Muscle of arm (tissue), 12 donors: ENCODE measurements around the gene EXOC6B. TPM values are rescaled to one million over a fixed set of nuclear protein-coding genes. Genes with fewer than 3 reads are reported as not detected.
A peak's percentile ranks its signal among the peaks of the same experiment; 100 is the strongest.

Experiments
- DNase-seq: peaks from one replicate; pipeline ENCODE4 v3.0.0-alpha.2; 2013
- polyA plus RNA-seq, 12 donors: library from polyadenylated mRNA; unstranded; fragments of 120-200 nt; gene quantifications; one replicate each; pipeline ENCODE4 v1.2.1, GENCODE V29; 2013; ENCODE audit not compliant: insufficient read length in 12 of 12

The EXOC6B gene
- polyA plus RNA-seq, 12 donors = 7.4 to 22.0 (median 12.3) TPM; not detected in 1

DNA sequence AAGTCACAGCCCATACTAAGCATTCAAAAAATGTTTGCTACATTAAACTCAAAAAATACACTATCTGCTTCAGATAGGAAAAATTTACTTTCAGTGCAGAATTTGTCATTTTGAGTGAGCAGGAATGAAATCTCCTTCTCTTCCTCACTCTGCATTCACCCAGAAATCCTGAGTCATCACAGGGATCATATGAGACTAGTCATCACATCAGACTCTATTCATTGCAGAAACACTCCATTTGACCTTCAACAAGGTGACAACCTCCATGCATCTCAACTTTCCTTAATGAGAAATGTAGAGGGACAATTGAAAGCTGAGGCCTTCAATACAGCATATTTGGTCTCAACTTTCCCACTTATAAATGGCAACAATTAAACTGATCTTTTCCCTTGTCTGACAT lies 547.8 kb downstream of the EXOC6B start:
- DNase-seq = no peak

DNA sequence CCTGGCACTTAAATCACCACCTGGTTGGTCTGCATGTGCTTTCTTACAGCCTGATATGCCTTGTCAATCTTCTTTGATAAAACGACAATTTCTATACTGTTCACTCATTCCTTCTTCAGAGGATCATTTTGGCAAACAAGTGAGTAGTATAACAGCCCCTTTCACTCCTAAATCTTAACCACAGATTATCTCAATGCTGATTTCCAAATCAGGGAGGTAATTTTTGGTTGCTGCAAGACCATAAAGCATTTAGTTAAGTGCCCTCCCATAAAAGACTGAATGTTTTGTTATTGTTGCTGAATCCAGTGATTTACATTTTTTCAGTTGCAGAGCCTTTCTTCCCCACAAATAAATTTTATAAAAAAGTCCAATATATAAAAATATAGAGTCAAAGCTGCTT lies 549.0 kb downstream of the EXOC6B start:
- no peak for DNase-seq

DNA sequence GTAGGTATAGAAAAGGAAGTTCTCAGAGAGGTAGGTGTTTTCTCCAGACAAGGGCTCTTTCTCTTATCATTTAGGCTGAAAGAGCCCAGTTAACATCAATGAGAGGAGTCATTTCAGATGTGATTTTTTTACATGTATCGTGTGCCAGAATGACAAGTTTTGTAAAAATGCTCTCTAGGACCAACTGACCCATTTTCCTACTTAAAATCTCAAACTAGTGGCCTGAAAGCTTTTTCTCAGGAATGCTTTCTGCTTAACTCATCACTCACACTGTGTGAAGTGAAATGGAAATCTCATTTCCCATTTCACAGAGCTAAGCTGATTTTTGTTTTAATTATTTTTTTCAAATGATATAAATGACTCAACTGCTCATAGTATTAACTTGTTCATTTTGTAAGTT lies 549.5 kb downstream of the EXOC6B start:
- no peak for DNase-seq

- no peak for DNase-seq
Observed at GRCh38 chr2:72275084-72275483, 550.7 kb downstream of the EXOC6B start.

DNA sequence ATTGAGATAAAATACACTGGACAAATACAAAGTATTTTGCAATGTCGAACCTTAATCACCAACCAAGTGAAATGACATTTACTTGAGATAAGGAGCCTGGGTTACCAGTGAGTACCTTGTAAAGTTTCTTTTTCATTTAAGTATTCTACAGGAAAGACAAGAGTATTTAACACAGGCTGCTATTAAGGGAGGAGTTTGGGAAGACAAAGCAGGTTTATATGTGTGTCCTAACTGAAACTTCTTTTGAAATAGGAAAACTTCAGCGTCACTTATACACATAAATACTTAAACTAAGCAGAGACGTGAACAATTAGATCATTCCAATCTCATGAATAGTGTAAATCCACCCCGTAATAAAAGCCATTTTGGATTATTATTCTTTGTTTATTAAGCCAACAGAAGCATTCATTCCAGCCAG lies 551.4 kb downstream of the EXOC6B start:
- DNase-seq = no peak

DNA sequence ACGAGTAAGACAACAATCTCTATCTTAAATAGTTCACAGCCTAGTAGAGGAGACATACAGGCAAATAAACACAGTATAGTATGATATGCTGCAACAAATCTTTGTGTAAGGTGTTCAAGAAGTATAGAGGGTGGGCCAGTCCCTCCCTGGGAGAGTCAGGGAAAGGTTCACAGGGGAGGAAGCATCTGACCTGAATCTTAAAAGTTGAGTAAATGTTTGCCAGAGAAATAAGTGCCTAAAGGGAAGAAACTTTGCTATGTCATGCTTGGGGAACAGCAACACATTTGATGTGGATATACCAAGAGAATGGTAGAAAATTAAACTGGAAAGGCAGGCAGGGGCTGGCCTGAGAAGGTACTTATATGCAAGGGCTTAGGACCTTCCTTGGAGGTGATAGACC lies 552.4 kb downstream of the EXOC6B start:
- no peak for DNase-seq

DNA sequence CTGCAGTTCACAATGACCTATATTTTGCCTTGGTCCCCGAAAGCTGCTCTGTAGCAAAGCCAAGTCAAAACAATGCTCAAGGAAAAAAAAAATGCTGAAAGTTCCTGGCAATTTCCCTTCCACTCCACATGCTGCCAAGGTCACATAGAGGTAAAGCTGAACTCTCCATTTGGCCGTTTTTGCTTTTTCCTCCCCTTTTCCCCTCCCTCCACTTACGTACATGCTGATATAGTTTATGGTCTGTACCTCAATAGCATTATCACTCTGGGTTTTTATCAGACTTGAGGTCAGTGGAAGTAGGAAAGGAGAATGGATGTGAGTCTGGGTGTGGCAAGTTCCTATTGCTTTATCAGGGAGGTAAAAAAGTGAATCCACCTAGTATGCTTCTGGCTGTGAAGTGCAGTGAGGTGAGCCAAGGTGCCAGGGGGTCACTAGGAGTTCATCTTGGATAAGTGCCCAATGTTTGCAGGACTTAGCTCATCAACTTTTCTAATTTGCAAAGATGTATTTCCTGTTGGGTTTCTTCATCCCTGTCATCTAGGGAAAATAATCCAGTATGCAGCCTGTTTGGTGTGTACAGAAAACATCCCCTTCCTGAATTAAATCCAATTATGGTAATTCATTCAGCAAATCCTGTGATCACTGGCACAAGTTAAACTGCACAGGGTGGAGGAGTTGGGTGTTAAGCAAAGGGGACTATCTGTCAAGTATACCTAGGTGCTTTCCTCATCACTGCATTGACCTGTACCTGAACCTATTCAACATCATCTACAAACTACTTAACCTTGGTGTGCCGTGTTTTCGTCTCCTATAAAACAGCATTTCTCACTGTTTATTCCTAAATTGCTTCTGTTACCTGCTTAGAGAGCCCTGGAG lies 553.8 kb downstream of the EXOC6B start:
- DNase-seq = peak; percentile 83

GRCh38 chr2:72271276-72271614 lies 554.6 kb downstream of the EXOC6B start:
- no peak for DNase-seq

GRCh38 chr2:72270556-72271275 lies 555.1 kb downstream of the EXOC6B start:
- DNase-seq = no peak

- no peak for DNase-seq
Observed at GRCh38 chr2:72263776-72264060, 562.1 kb downstream of the EXOC6B start.

GRCh38 chr2:72263043-72263775 lies 562.6 kb downstream of the EXOC6B start:
- no peak for DNase-seq

DNA sequence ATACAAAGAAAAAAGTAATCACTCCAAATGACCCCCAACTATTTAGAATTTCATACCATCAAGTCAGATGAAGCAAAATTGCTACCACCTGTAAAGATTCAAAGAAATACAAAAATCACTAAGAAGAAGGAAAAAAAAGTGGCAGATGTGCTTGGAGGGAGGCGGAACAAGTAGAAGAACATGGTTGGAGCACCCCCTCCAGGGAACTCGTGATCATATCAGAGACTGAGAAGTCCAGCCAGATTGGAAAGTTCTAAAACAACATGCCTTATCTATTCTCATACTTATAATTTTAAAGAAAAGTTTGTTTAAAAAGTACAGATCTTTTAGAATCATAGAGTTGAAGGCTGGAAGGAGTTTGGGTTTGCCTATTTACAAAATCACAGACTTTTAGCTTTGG lies 564.8 kb downstream of the EXOC6B start:
- DNase-seq = no peak

- no peak for DNase-seq
Observed at GRCh38 chr2:72255540-72255939, 570.3 kb downstream of the EXOC6B start.

DNA sequence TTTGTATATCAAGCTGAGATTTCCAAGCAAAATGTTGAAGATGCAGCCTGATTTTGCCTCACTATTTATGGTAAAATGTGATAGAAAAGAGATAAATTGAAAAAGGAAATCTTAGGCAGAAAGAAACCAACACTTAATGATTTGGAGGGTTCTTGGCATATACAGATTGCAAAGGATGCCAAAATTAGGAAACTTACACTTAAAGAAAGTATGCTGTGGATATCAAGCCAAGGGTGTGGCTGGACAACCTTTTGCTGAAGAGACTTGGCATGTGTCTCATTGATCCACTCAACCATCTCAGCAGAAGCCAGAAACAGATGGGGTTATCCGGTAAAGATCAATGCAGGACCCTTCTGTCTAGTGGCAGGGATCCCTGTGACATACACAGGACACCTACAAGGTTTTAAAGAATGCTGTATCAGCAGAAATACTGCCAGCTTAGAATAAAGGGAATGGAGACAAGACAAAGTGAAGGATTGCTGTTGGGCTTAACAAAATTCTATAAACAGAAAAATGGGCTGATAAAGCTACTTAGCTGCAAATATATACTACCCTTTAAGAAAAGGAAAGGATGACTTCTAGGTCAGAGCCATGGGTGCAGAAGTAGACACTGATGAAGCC lies 570.9 kb downstream of the EXOC6B start:
- DNase-seq = no peak

GRCh38 chr2:72238311-72238710 lies 587.5 kb downstream of the EXOC6B start:
- DNase-seq = no peak

DNA sequence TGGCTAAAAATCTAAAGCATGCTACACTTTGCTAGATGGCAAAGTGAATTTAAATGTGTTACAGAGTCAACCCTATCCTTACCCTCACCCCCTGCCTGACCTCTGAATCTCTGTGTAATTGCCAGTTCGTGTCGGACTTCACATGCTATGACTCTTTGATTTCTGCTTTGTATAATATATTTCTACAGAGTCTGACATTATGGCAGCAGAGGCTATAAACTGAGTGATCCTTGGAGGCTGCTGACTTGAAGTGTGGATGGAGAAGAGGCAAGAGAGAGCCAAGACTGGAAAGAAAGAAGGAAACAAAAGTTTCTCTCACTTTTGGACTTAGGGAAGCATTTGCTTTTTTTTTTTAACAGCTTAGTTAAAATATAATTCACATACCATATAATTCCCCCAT lies 588.3 kb downstream of the EXOC6B start:
- DNase-seq = no peak

- peak; percentile 25 for DNase-seq
Observed at GRCh38 chr2:72236445-72237067, 589.3 kb downstream of the EXOC6B start.

- no peak for DNase-seq
Observed at GRCh38 chr2:72235497-72236415, 590.1 kb downstream of the EXOC6B start.

GRCh38 chr2:72233211-72233610 lies 592.6 kb downstream of the EXOC6B start:
- no peak for DNase-seq

- DNase-seq = no peak
Observed at GRCh38 chr2:72222829-72223564, 602.8 kb downstream of the EXOC6B start.
